ENCODE measurements around the gene HS3ST5.
"Not testable (repeated sequence)": the region's sequence is repeated elsewhere in the genome, so short reads cannot be mapped to it uniquely, and the experiment has no call there.

HS3ST5 gene

GRCh38 chr6:114339706-114340105, 3.1 kb downstream of the HS3ST5 start:
- in situ Hi-C loops (cut with HindIII; ENCODE audit: low sequenced_read_pairs) = no loop called here

- in situ Hi-C loops (cut with HindIII; ENCODE audit: low sequenced_read_pairs) = no loop called here
These were observed 8.6 kb downstream of the HS3ST5 start for GRCh38 chr6:114334237-114334636.

- in situ Hi-C loops (cut with HindIII; ENCODE audit: low sequenced_read_pairs) = no loop called here
These were observed 15.7 kb downstream of the HS3ST5 start for GRCh38 chr6:114327074-114327473.

GRCh38 chr6:114323784-114324183, 19.0 kb downstream of the HS3ST5 start:
- in situ Hi-C loops (cut with HindIII; ENCODE audit: low sequenced_read_pairs) = loop anchor here (5.0 kb wide), 1 partner anchor 41 kb away; no protein-coding TSS in a partner anchor

GRCh38 chr6:114319749-114320148, 23.1 kb downstream of the HS3ST5 start:
- in situ Hi-C loops (cut with HindIII; ENCODE audit: low sequenced_read_pairs) = loop anchor here (5.0 kb wide), 1 partner anchor 37 kb away; no protein-coding TSS in a partner anchor

- in situ Hi-C loops (cut with HindIII; ENCODE audit: low sequenced_read_pairs) = no loop called here
These were observed 26.8 kb downstream of the HS3ST5 start for GRCh38 chr6:114315831-114316595.

- in situ Hi-C loops (cut with HindIII; ENCODE audit: low sequenced_read_pairs) = not testable (repeated sequence)
These were observed 29.0 kb downstream of the HS3ST5 start for GRCh38 chr6:114313816-114314215.

- in situ Hi-C loops (cut with HindIII; ENCODE audit: low sequenced_read_pairs) = no loop called here
These were observed 29.9 kb downstream of the HS3ST5 start for GRCh38 chr6:114312931-114313330.

- in situ Hi-C loops (cut with HindIII; ENCODE audit: low sequenced_read_pairs) = no loop called here
These were observed 32.8 kb downstream of the HS3ST5 start for GRCh38 chr6:114310053-114310452.

GRCh38 chr6:114304304-114304887, 38.4 kb downstream of the HS3ST5 start:
- in situ Hi-C loops (cut with HindIII; ENCODE audit: low sequenced_read_pairs) = loop anchor here (10.0 kb wide), 1 partner anchor 330 kb away; the partner anchor contains the start of gene HDAC2

- in situ Hi-C loops (cut with HindIII; ENCODE audit: low sequenced_read_pairs) = loop anchor here (10.0 kb wide), 1 partner anchor 327 kb away; the partner anchor contains the start of gene HDAC2
These were observed 41.1 kb downstream of the HS3ST5 start for GRCh38 chr6:114301596-114302219.

GRCh38 chr6:114297135-114297534, 45.7 kb downstream of the HS3ST5 start:
- in situ Hi-C loops (cut with HindIII; ENCODE audit: low sequenced_read_pairs) = no loop called here

- in situ Hi-C loops (cut with HindIII; ENCODE audit: low sequenced_read_pairs) = no loop called here
These were observed 50.4 kb downstream of the HS3ST5 start for GRCh38 chr6:114292431-114292830.

- in situ Hi-C loops (cut with HindIII; ENCODE audit: low sequenced_read_pairs) = no loop called here
These were observed 51.4 kb downstream of the HS3ST5 start for GRCh38 chr6:114291428-114291827.

- in situ Hi-C loops (cut with HindIII; ENCODE audit: low sequenced_read_pairs) = no loop called here
These were observed 52.0 kb downstream of the HS3ST5 start for GRCh38 chr6:114290864-114291263.

- in situ Hi-C loops (cut with HindIII; ENCODE audit: low sequenced_read_pairs) = no loop called here
These were observed 53.9 kb downstream of the HS3ST5 start for GRCh38 chr6:114288701-114289495.

GRCh38 chr6:114287461-114287860, 55.4 kb downstream of the HS3ST5 start:
- in situ Hi-C loops (cut with HindIII; ENCODE audit: low sequenced_read_pairs) = no loop called here

- in situ Hi-C loops (cut with HindIII; ENCODE audit: low sequenced_read_pairs) = no loop called here
These were observed 56.6 kb downstream of the HS3ST5 start for GRCh38 chr6:114286211-114286610.

GRCh38 chr6:114284281-114284680, 58.5 kb downstream of the HS3ST5 start:
- in situ Hi-C loops (cut with HindIII; ENCODE audit: low sequenced_read_pairs) = loop anchor here (5.0 kb wide), 2 partner anchors 38 to 72 kb away; no protein-coding TSS in a partner anchor

- in situ Hi-C loops (cut with HindIII; ENCODE audit: low sequenced_read_pairs) = loop anchor here (5.0 kb wide), 2 partner anchors 40 to 70 kb away; no protein-coding TSS in a partner anchor
These were observed 60.5 kb downstream of the HS3ST5 start for GRCh38 chr6:114282292-114282691.

- in situ Hi-C loops (cut with HindIII; ENCODE audit: low sequenced_read_pairs) = loop anchor here (5.0 kb wide), 2 partner anchors 41 to 69 kb away; no protein-coding TSS in a partner anchor
These were observed 61.3 kb downstream of the HS3ST5 start for GRCh38 chr6:114281496-114281895.
